WERI-Rb-1 (cell line): ENCODE data around the gene CYP2A7.
"Not testable (repeated sequence)": the region's sequence is repeated elsewhere in the genome, so short reads cannot be mapped to it uniquely, and the experiment has no call there.

Source experiments
- DNase-seq: peaks from one replicate; pipeline ENCODE4 v3.0.0-alpha.2; 2020
- H3K27ac ChIP-seq: fragments of 250-450 bp; sonication (Bioruptor Pico); 2 replicates; pipeline ENCODE4 v1.5.1; 2020; ENCODE audit warnings: mild to moderate bottlenecking, moderate library complexity
- H3K27me3 ChIP-seq: fragments of 250-450 bp; sonication (Bioruptor Pico); 2 replicates; pipeline ENCODE4 v1.5.1; 2021; ENCODE audit warnings: mild to moderate bottlenecking, low read depth, moderate library complexity; ENCODE audit not compliant: insufficient read depth, severe bottlenecking
- H3K36me3 ChIP-seq: fragments of 250-450 bp; sonication (Bioruptor Pico); 2 replicates; pipeline ENCODE4 v1.5.1; 2020; ENCODE audit warnings: mild to moderate bottlenecking, moderate library complexity
- H3K4me3 ChIP-seq: 2 replicates; pipeline ENCODE4 v1.5.1; 2011; ENCODE audit warnings: low read depth, mild to moderate bottlenecking, control low read depth, low read length
- H3K9me3 ChIP-seq: fragments of 250-450 bp; sonication (Bioruptor Pico); 2 replicates; pipeline ENCODE4 v1.5.1; 2021; ENCODE audit warnings: mild to moderate bottlenecking, moderate library complexity; ENCODE audit not compliant: severe bottlenecking
- CTCF ChIP-seq: IDR thresholded peaks from 2 replicates; pipeline ENCODE4 v1.5.1; 2011; ENCODE audit warnings: low read depth, mild to moderate bottlenecking, control low read depth, inconsistent platforms, low read length

Gene CYP2A7

GRCh38 chr19:40921005-40921897 lies 39.2 kb upstream of the CYP2A7 start:
- no peak overlapping the region for H3K27ac ChIP-seq
- no peaks in the 10 kb centered on the region for H3K36me3 ChIP-seq
- no peaks in the 10 kb centered on the region for H3K9me3 ChIP-seq
- no peak for TF ChIP-seq CTCF
- DNase-seq: no peak
- no peaks in the 10 kb centered on the region for H3K27me3 ChIP-seq
- H3K4me3 ChIP-seq: no peak overlapping the region

DNA sequence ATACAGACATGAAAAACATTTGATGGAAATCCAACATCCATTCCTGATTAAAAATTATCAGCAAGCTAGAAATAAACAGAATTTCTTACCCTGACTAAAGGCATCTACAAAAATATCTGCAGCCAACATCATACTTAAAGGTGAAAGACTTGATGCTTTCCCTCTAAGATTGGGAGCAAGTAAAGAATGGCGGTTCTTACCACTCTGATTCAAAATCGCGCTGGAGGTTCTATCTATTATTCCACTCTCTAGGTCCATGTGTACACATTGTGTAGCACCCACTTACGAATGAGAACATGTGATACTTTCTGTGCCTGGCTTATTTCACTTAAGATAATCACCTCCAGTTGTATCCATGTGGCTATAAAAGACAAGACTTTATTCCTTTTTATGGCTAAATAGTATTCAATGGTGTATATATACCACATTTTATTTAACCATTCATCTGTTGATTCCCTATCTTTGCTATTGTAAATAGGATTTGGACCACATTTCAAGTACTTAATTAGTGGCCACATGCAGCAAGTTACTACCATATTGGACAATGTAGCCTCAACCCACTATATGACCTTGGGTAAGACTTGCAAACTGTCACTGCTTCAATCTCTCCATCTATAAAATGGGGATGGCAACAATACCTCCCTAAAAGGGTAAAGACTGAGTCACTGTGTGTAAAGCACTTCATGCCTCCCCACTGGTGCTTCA lies 38.4 kb upstream of the CYP2A7 start:
- Histone ChIP-seq H3K27me3 (no peaks in the 10 kb centered on the region), H3K4me3 (no peak overlapping the region), H3K9me3 (no peaks in the 10 kb centered on the region), H3K36me3 (no peaks in the 10 kb centered on the region), H3K27ac (no peak overlapping the region)
- DNase-seq: no peak
- no peak for TF ChIP-seq CTCF

- not testable (repeated sequence) for H3K9me3 ChIP-seq, DNase-seq, H3K27me3 ChIP-seq, H3K36me3 ChIP-seq, H3K4me3 ChIP-seq, H3K27ac ChIP-seq
Measured at GRCh38 chr19:40919530-40920299, 37.7 kb upstream of the CYP2A7 start.

GRCh38 chr19:40918303-40918702 lies 36.3 kb upstream of the CYP2A7 start:
- not testable (repeated sequence) for DNase-seq, H3K27ac ChIP-seq, H3K4me3 ChIP-seq, H3K36me3 ChIP-seq, H3K27me3 ChIP-seq, H3K9me3 ChIP-seq

- Histone ChIP-seq H3K27me3 (no peaks in the 10 kb centered on the region), H3K4me3 (no peak overlapping the region), H3K27ac (no peak overlapping the region), H3K9me3 (peaks cover 9% of the 10 kb centered on the region), H3K36me3 (no peaks in the 10 kb centered on the region)
- TF ChIP-seq CTCF: no peak
- DNase-seq: no peak
Measured at GRCh38 chr19:40908976-40909375, 26.9 kb upstream of the CYP2A7 start.

DNA sequence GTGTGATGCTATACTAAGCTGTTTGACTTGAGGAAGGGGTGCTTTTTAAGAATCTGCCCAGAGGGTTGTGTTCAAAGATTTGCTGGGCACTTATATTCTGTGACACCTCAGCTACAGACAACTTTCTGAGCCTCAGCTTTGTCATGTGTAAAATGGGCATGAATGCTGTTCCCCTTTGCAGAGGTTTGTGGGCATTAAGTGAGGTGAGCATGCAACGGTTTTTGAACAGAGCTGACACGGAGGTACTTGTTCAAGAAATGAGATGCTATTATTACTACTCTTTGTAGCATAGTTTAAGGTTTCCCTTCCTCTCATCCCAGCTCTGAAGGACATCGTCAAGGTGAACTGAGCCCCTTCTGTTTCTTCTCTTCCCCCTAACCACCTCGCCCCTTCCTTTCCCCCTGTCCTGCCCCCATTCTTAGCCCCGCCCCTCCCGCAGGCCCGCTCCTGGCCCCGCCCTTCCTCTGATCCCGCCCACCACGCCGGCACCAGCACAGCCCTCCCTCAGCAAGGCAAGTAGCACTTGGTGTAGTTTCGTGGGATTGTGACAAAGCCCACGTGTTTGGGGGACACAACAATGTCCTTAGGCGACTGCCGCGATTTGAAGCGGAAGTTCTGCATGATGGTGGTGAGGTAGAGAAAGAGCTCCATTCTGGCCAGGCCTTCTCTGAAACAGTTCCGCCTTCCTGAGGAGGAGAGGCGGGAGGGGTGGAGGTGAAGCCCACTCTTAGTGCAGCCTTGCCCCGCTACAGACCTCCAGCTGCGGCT lies 26.1 kb upstream of the CYP2A7 start:
- Histone ChIP-seq H3K27ac (no peak overlapping the region), H3K27me3 (no peaks in the 10 kb centered on the region), H3K9me3 (peaks cover 9% of the 10 kb centered on the region), H3K36me3 (no peaks in the 10 kb centered on the region), H3K4me3 (no peak overlapping the region)
- no peak for DNase-seq
- no peak for TF ChIP-seq CTCF
